H9 (cell line): ENCODE results near the gene HEXIM1. TPM values are rescaled to one million over a fixed set of nuclear protein-coding genes. Genes with fewer than 3 reads are reported as not detected.

ENCODE experiments used
- DNase-seq: peaks from one replicate; pipeline ENCODE4 v3.0.0-alpha.2; 2017
- H2AFZ ChIP-seq: one replicate; pipeline ENCODE4 v1.6.1; 2013; ENCODE audit warnings: mild to moderate bottlenecking, low read length, control low read depth, moderate library complexity
- H2AK5ac ChIP-seq: 2 replicates; pipeline ENCODE4 v1.6.1; 2013; ENCODE audit warnings: low read length, control low read depth, mixed read lengths; ENCODE audit not compliant: insufficient read length
- H2BK120ac ChIP-seq: one replicate; pipeline ENCODE4 v1.6.1; 2013; ENCODE audit warnings: low read depth, mild to moderate bottlenecking, low read length, control low read depth, inconsistent platforms; ENCODE audit not compliant: poor library complexity, severe bottlenecking
- H2BK12ac ChIP-seq: 2 replicates; pipeline ENCODE4 v1.6.1; 2013; ENCODE audit warnings: low read length, control low read depth, mixed read lengths, low read depth; ENCODE audit not compliant: insufficient read length
- H2BK15ac ChIP-seq: 2 replicates; pipeline ENCODE4 v1.6.1; 2013; ENCODE audit warnings: low read depth, low read length, control low read depth
- H2BK20ac ChIP-seq: one replicate; pipeline ENCODE4 v1.6.1; 2013; ENCODE audit warnings: low read depth, mild to moderate bottlenecking, low read length, control low read depth, inconsistent platforms; ENCODE audit not compliant: poor library complexity, severe bottlenecking
- H2BK5ac ChIP-seq: 2 replicates; pipeline ENCODE4 v1.6.1; 2013; ENCODE audit warnings: low read length, control low read depth, mixed read lengths; ENCODE audit not compliant: insufficient read length
- H3K14ac ChIP-seq: 2 replicates; pipeline ENCODE4 v1.6.1; 2013; ENCODE audit warnings: low read length, control low read depth; ENCODE audit not compliant: insufficient read depth
- H3K18ac ChIP-seq: 2 replicates; pipeline ENCODE4 v1.6.1; 2013; ENCODE audit warnings: low read depth, mild to moderate bottlenecking, mixed read lengths, low read length, control low read depth; ENCODE audit not compliant: insufficient read length
- H3K23ac ChIP-seq: 2 replicates; pipeline ENCODE4 v1.6.1; 2013; ENCODE audit warnings: low read length, control low read depth, mixed read lengths, low read depth; ENCODE audit not compliant: insufficient read length
- H3K23me2 ChIP-seq: 2 replicates; pipeline ENCODE4 v1.6.1; 2013; ENCODE audit warnings: low read depth, mild to moderate bottlenecking, mixed read lengths, low read length, control low read depth; ENCODE audit not compliant: insufficient read length, poor library complexity, severe bottlenecking
- H3K27ac ChIP-seq: 2 replicates; pipeline ENCODE4 v1.5.1; 2013; ENCODE audit warnings: low read length, control low read depth, mixed read lengths, low read depth; ENCODE audit not compliant: insufficient read length
- H3K27me3 ChIP-seq: 2 replicates; pipeline ENCODE4 v1.6.1; 2013; ENCODE audit warnings: low read length, control low read depth, inconsistent platforms; ENCODE audit not compliant: insufficient read depth
- H3K4ac ChIP-seq: 2 replicates; pipeline ENCODE4 v1.6.1; 2013; ENCODE audit warnings: low read depth, mild to moderate bottlenecking, control low read depth, inconsistent platforms, low read length, moderate library complexity
- H3K4me1 ChIP-seq: 2 replicates; pipeline ENCODE4 v1.6.1; 2013; ENCODE audit warnings: low read length, control low read depth, inconsistent platforms; ENCODE audit not compliant: insufficient read depth
- H3K4me2 ChIP-seq: 2 replicates; pipeline ENCODE4 v1.6.1; 2013; ENCODE audit warnings: low read length, control low read depth, mixed read lengths; ENCODE audit not compliant: insufficient read length, insufficient read depth
- H3K56ac ChIP-seq: 2 replicates; pipeline ENCODE4 v1.6.1; 2013; ENCODE audit warnings: low read depth, mild to moderate bottlenecking, mixed read lengths, low read length, control low read depth; ENCODE audit not compliant: insufficient read length
- H3K79me1 ChIP-seq: 2 replicates; pipeline ENCODE4 v1.6.1; 2013; ENCODE audit warnings: low read depth, mild to moderate bottlenecking, moderate library complexity, low read length, control low read depth, inconsistent platforms; ENCODE audit not compliant: insufficient read depth, poor library complexity, severe bottlenecking
- H3K79me2 ChIP-seq: 2 replicates; pipeline ENCODE4 v1.6.1; 2013; ENCODE audit warnings: low read length, control low read depth, inconsistent platforms; ENCODE audit not compliant: insufficient read depth
- H3K9ac ChIP-seq: 2 replicates; pipeline ENCODE4 v1.6.1; 2013; ENCODE audit warnings: low read length, control low read depth, mixed read lengths; ENCODE audit not compliant: insufficient read length; ENCODE audit errors: extremely low read depth
- H3K9me3 ChIP-seq: one replicate; pipeline ENCODE4 v1.6.1; 2013; ENCODE audit warnings: low read depth, low read length, inconsistent platforms; ENCODE audit not compliant: control insufficient read depth
- H3T11ph ChIP-seq: one replicate; pipeline ENCODE4 v1.6.1; 2013; ENCODE audit warnings: mild to moderate bottlenecking, low read length, control low read depth, inconsistent platforms
- H4K20me1 ChIP-seq: one replicate; pipeline ENCODE4 v1.6.1; 2013; ENCODE audit not compliant: control insufficient read depth, insufficient read length, insufficient read depth
- H4K5ac ChIP-seq: 2 replicates; pipeline ENCODE4 v1.6.1; 2013; ENCODE audit warnings: low read depth, mild to moderate bottlenecking, mixed read lengths, low read length, control low read depth; ENCODE audit not compliant: insufficient read length
- H4K8ac ChIP-seq: replicated peaks from 2 replicates; pipeline ENCODE4 v1.6.1; 2013; ENCODE audit warnings: low read length, control low read depth, mixed read lengths, low read depth; ENCODE audit not compliant: insufficient read length
- H4K91ac ChIP-seq: 2 replicates; pipeline ENCODE4 v1.6.1; 2013; ENCODE audit warnings: low read depth, mild to moderate bottlenecking, moderate library complexity, mixed read lengths, low read length, control low read depth; ENCODE audit not compliant: insufficient read length
- H3K27ac Mint-ChIP-seq, 3 experiments: 2 replicates in 2 of 3; 3 replicates in 1 of 3; pipeline ENCODE4 v1.8.0; 2020 to 2021; ENCODE audit warnings: mixed read lengths in 3 of 3, mild to moderate bottlenecking in 1 of 3, moderate library complexity in 1 of 3
- H3K27me3 Mint-ChIP-seq: 2 replicates; pipeline ENCODE4 v1.8.0; 2021; ENCODE audit warnings: low read depth, mild to moderate bottlenecking, moderate library complexity, mixed read lengths
- H3K36me3 Mint-ChIP-seq, 3 experiments: 2 replicates in 2 of 3; 3 replicates in 1 of 3; pipeline ENCODE4 v1.8.0; 2020 to 2021; ENCODE audit warnings: low read depth in 3 of 3, mixed read lengths in 3 of 3; ENCODE audit not compliant: insufficient read depth in 1 of 3
- H3K4me1 Mint-ChIP-seq, 2 experiments: 2 replicates each; pipeline ENCODE4 v1.8.0; 2020; ENCODE audit warnings: mixed read lengths in 2 of 2
- H3K4me3 Mint-ChIP-seq, 2 experiments: 2 replicates in 1 of 2; 3 replicates in 1 of 2; pipeline ENCODE4 v1.8.0; 2020 to 2021; ENCODE audit warnings: mild to moderate bottlenecking in 2 of 2, mixed read lengths in 2 of 2, moderate library complexity in 1 of 2
- H3K9me3 Mint-ChIP-seq, 2 experiments: 2 replicates in 1 of 2; 3 replicates in 1 of 2; pipeline ENCODE4 v1.8.0; 2020; ENCODE audit warnings: mild to moderate bottlenecking in 2 of 2, mixed read lengths in 2 of 2, moderate library complexity in 1 of 2
- CTCF ChIP-seq: fragments of 200-600 bp; sonication (generic); conservative IDR thresholded peaks from 3 replicates; pipeline ENCODE4 v1.8.0; 2021; ENCODE audit warnings: antibody characterized with exemption, mild to moderate bottlenecking
- WGBS: extraction: QIAGEN DNeasy Blood & Tissue Kit; methylation state at CpG from one replicate; pipeline ENCODE4 v1.1.7; 2013; ENCODE audit warnings: missing lambda C conversion rate, low lambda C conversion rate, mixed read lengths; ENCODE audit not compliant: insufficient read length; ENCODE audit errors: extremely low coverage; 5-methylcytosine and 5-hydroxymethylcytosine counted together
- total RNA-seq: library from RNA; stranded (reverse); gene quantifications from 2 replicates; pipeline ENCODE4 v1.2.1, GENCODE V29; 2021

The HEXIM1 gene
- total RNA-seq, 1 experiment from 2014 or later = 32.4 TPM

DNA sequence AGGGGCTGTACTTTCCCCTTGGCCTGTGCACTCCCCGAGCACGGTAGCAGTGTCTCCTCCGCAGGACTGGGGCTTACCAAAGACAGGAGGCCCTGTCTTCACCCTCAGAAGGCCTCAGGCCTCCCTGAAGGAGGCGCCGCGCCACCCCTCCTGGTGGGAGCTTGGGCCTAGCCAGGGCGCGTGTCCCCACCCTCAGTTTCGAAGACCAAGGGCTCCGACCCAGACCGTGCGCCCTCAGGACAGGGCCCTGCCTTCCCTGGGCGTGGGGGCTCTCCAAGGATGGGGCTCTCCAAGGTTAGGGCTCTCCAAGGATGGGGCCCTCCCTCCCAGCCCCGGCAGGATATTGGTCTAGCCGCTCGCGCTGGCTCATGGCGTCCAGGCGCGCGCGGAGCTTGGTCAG is 27.7 kb upstream of the HEXIM1 start:
- no peak for DNase-seq
- no peak overlapping the region for H2AK5ac ChIP-seq
- no peaks in the 10 kb centered on the region for H3K27me3 Mint-ChIP-seq
- WGBS = no CpG with 5 or more reads among the region's 22 CpGs
- no peaks in the 10 kb centered on the region for H3K9me3 Mint-ChIP-seq
- H3K79me2 ChIP-seq = no peaks in the 10 kb centered on the region
- no peak overlapping the region for H3T11ph ChIP-seq
- no peaks in the 10 kb centered on the region for H3K9me3 ChIP-seq
- H3K23me2 ChIP-seq = no peaks in the 10 kb centered on the region
- H4K5ac ChIP-seq = no peak overlapping the region
- no peak overlapping the region for H3K18ac ChIP-seq
- H3K36me3 Mint-ChIP-seq = no peaks in the 10 kb centered on the region; a peak in 5 of 7 replicates
- H2AFZ ChIP-seq = no peak overlapping the region
- TF ChIP-seq CTCF = no peak
- no peak overlapping the region for H3K56ac ChIP-seq
- no peaks in the 10 kb centered on the region for H3K27me3 ChIP-seq
- no peak overlapping the region for H2BK5ac ChIP-seq
- no peak overlapping the region for H3K27ac ChIP-seq
- no peak overlapping the region for H3K4ac ChIP-seq
- H2BK15ac ChIP-seq = no peak overlapping the region
- H3K23ac ChIP-seq = no peak overlapping the region
- no peak overlapping the region for H2BK12ac ChIP-seq
- H3K4me2 ChIP-seq = no peak overlapping the region
- no peak overlapping the region for H3K27ac Mint-ChIP-seq
- no peak overlapping the region for H2BK20ac ChIP-seq
- no peak overlapping the region for H3K14ac ChIP-seq
- H2BK120ac ChIP-seq = no peak overlapping the region
- H3K4me1 Mint-ChIP-seq = peaks cover 10 to 17% of the 10 kb centered on the region in 2 experiments
- H3K4me3 Mint-ChIP-seq = no peak overlapping the region
- no peaks in the 10 kb centered on the region for H3K4me1 ChIP-seq
- no peaks in the 10 kb centered on the region for H4K20me1 ChIP-seq
- H4K91ac ChIP-seq = no peak overlapping the region
- H3K79me1 ChIP-seq = no peaks in the 10 kb centered on the region
- no peak overlapping the region for H4K8ac ChIP-seq
- no peak overlapping the region for H3K9ac ChIP-seq
